GM18511 (cell line): ENCODE results near the gene ZNF526.

Experiments
- ATAC-seq: cut with Tn5 transposase; IDR thresholded peaks from one replicate; pipeline ENCODE4 v1.9.1; 2021; ENCODE audit warnings: mild to moderate bottlenecking, moderate library complexity; ENCODE audit not compliant: unreplicated experiment

Gene ZNF526

DNA sequence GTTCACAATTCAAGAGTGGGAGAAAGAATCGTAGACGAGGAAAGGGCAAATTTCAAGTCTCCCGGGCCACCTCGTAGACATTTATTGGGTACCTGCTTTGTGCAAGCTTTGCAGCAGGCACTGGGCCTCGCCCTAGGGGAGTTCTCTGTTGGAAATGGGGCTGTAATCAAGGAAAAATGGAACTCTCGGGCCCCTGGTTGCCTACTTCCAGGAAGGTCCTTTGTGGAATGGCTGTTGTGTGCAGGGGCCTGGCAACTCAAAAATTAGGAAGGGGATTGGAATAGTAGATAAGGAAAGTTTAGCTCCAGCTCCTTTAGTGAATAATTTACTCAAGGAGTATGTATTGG lies 612 bp downstream of the ZNF526 start:
- ATAC-seq: no peak

- ATAC-seq: no peak
Measured at GRCh38 chr19:42224940-42225717, 5.0 kb downstream of the ZNF526 start.

GRCh38 chr19:42225718-42226292 lies 5.7 kb downstream of the ZNF526 start:
- ATAC-seq: no peak

DNA sequence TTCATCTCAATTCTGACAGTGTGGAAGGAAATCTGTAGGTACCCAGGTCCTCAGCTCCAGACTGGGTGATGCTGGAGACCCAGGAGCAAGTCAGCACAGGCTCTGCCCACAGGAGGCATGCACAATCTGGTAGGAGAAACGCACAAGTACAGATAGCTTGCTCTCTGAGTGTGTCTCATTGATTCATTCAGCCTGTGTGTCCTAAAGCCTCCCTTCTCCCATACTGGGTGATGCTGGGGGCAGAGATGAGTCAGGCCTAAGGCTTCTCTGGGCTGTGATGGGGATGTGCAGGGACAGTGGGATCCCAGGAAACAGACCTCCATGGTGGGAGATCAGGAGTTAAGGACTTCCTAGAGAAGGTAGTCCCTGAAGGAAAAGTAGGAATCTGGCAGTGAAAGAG lies 6.8 kb downstream of the ZNF526 start:
- ATAC-seq: no peak

DNA sequence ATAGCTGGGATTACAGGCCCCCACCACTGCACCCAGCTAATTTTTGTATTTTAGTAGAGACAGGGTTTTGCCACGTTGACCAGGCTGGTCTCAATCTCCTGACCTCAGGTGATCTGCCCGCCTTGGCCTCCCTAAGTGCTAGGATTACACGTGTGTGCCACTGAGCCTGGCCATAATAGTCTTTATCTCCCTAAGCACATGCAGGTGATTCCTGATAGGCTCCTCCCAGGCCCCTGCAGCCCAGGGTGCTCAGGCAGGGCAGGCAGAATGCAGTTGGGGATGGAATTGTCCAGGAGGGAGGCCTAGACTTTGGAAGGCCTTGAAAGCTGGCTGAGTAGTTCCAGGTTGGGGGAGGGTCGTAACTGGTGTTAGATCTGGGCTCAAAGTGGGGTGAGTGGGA lies 8.5 kb downstream of the ZNF526 start:
- ATAC-seq: no peak

GRCh38 chr19:42229301-42229854 lies 9.3 kb downstream of the ZNF526 start:
- ATAC-seq: no peak

GRCh38 chr19:42229855-42230351 lies 9.8 kb downstream of the ZNF526 start:
- ATAC-seq: no peak

DNA sequence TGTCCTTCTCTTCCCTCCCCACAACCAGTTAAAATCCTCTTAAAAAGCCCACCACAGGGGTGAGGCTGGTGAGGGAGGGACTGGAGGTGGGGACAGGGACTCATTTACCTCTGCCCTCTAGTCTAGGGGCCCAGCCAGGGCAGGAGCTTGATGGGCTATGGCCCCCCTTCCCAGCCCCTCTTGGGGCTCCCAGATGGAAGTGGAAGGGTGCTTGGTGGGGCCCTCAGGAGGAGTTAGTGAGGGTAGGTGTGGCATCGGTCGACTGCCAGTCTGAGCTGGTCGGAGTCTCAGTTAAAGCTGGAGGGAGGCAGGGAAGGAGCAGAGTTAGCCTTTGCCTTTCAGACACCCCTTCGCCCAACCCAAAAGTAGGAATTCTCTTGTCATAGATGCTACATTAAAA lies 10.5 kb downstream of the ZNF526 start:
- no peak for ATAC-seq

DNA sequence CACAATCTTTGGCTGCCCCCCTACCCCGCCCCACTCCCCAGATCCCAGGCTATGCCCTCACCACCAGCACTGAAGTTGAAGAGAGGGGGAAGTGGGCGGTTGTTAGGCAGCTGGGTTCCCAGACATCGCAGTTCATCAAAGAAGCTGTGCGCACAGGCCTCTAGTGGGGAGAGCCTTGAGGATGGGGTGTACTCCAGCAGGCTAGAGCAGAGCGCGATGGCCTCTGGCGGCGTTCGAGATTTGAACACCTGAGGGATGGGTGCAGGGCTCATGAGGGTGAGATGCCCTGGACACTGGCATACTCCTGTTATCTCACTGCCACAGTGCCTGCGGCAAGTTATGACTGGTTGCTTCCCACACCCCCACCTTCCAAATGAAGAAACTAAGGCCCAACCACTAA lies 12.3 kb downstream of the ZNF526 start:
- no peak for ATAC-seq

GRCh38 chr19:42233106-42233505 lies 13.0 kb downstream of the ZNF526 start:
- ATAC-seq: no peak

GRCh38 chr19:42233678-42234292 lies 13.7 kb downstream of the ZNF526 start:
- ATAC-seq: no peak

DNA sequence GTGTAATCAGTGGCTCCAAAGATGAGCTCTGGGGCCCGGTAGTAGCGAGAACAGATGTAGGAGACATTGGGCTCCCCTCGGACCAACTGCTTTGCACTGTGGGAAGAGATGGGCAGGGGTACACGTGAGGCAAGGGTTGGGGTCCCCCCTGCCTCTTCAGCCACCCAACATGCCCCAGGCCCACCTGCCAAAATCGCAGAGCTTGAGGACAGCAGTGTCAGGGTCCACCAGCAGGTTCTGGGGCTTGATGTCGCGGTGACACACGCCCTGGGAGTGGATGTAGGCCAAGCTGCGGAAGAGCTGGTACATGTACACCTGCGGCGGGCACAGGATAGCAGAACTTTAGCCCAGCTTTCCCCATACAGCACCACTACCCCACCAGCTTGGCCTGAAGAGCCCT lies 14.3 kb downstream of the ZNF526 start:
- no peak for ATAC-seq

GRCh38 chr19:42235181-42235580 lies 15.1 kb downstream of the ZNF526 start:
- ATAC-seq: no peak

- ATAC-seq: no peak
Measured at GRCh38 chr19:42239544-42240220, 19.6 kb downstream of the ZNF526 start.

DNA sequence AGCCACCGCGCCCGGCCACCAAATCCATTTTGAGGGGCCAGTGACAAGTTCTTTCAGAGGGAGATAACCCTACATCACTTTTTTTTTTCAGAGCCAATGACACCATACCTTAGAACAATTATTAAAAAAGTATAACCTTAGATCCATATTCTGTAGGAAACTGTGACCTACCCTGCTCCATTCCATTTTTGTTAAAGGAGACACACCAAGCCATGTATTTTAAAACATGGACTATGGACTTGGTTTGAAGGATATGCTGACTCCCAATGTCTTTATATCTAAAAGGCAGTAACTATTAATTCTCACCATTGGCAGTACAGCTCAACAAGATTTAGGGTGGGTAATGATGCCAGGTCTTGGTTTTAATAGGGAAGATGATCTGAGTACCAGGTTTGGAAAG lies 21.2 kb downstream of the ZNF526 start:
- no peak for ATAC-seq

GRCh38 chr19:42242069-42242511 lies 22.0 kb downstream of the ZNF526 start:
- ATAC-seq: no peak

- peak; percentile 68 for ATAC-seq
Measured at GRCh38 chr19:42242512-42243409, 22.6 kb downstream of the ZNF526 start, which contains the start of gene GSK3A. GSK3A (minus strand) TSS chr19:42242602; CDS start chr19:42242465, 137 bp downstream.

DNA sequence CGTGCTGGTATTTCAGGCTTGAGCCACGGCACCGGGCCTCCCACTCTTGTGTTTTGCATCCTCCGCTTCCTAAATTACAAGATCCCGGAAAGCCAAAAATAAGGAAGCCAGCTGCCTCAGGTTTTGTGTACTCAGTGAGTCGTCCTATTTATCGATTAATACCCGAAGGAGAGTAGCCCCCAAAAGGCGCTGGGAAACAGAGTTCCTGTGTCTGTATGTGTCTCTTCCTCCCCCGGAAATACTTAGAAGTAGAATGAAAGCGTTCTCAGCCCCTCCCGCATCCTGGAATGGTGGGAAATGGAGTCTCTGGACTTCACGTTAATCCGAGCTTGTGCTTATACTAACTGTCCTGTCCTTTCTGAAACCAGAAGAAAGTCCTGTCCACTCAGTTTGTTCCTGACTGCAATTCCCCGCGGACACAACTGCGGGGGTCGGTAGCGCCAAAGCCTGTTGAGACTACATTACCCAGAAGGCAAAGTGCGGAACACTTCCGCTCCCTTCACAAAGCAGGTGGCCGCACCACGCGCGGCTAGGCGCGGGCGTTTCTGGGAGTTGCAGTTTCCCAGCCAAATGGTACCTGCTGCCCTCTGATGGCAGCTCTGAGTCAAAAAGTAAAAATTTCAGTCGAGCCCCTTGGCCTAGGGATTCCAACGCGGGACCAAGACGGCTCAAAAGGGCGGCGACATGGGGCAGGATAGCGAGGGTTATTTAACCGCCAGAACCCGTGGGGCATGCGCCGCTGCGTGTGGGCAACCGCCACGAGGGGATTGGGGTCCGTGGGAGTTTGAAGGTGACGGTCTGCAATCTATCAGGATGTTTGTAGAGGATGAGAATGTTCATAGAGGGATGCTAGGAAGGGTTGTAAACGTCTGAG lies 24.5 kb downstream of the ZNF526 start:
- ATAC-seq: peak; percentile 27

GRCh38 chr19:42245231-42245630 lies 25.1 kb downstream of the ZNF526 start:
- no peak for ATAC-seq
